ENCODE measurements around the gene SEMA6A.

GRCh38 chr5:116492776-116493175 lies 81.8 kb downstream of the SEMA6A start:
- TF ChIP-seq CTCF (IDR thresholded peaks at IDR 0.05) (no peak), POLR2AphosphoS5 (IDR thresholded peaks at IDR 0.05) (no peak), EP300 (IDR thresholded peaks at IDR 0.05; ENCODE audit: low read depth) (no peak)

Measured in transverse colon (tissue), 4 donors.